ENCODE results near the gene NDUFS1.

Gene NDUFS1

GRCh38 chr2:206092297-206092696 is 66.9 kb downstream of the NDUFS1 start:
- no peak for DNase-seq
- TF ChIP-seq CTCF (IDR thresholded peaks at IDR 0.05): no peak
- Histone ChIP-seq H3K36me3 (peaks cover 0 to 9% (median 8%) of the 10 kb centered on the region in 3 donors), H3K4me1 (peaks cover 0 to 19% (median 8%) of the 10 kb centered on the region in 4 donors), H3K9me3 (no peaks in the 10 kb centered on the region), H3K27ac (no peak overlapping the region), H3K27me3 (no peaks in the 10 kb centered on the region), H3K4me3 (no peak overlapping the region)
- intact Hi-C loops (cut with DNase I; ENCODE audit: low total_unique reads): no loop called here

- peaks cover 0 to 9% (median 8%) of the 10 kb centered on the region in 3 donors for H3K36me3 ChIP-seq
- intact Hi-C loops (cut with DNase I; ENCODE audit: low total_unique reads): no loop called here
- H3K9me3 ChIP-seq: no peaks in the 10 kb centered on the region
- TF ChIP-seq CTCF (IDR thresholded peaks at IDR 0.05): no peak
- peaks cover 0 to 31% (median 19%) of the 10 kb centered on the region in 4 donors for H3K4me1 ChIP-seq
- DNase-seq: no peak
- no peak overlapping the region for H3K4me3 ChIP-seq
- no peaks in the 10 kb centered on the region for H3K27me3 ChIP-seq
- H3K27ac ChIP-seq: peak overlapping the region in 1 of 2 donors; percentile 94
Observed at GRCh38 chr2:206088248-206088647, 71.0 kb downstream of the NDUFS1 start.

- peaks cover 0 to 40% (median 19%) of the 10 kb centered on the region in 4 donors for H3K4me1 ChIP-seq
- no peak for DNase-seq
- H3K9me3 ChIP-seq: no peaks in the 10 kb centered on the region
- peak overlapping the region; percentile 73 to 95 for H3K4me3 ChIP-seq
- H3K36me3 ChIP-seq: peaks cover 0 to 9% (median 8%) of the 10 kb centered on the region in 3 donors
- no peak for TF ChIP-seq CTCF (IDR thresholded peaks at IDR 0.05)
- H3K27ac ChIP-seq: peak overlapping the region; percentile 94 to 100
- intact Hi-C loops (cut with DNase I; ENCODE audit: low total_unique reads): no loop called here
- no peaks in the 10 kb centered on the region for H3K27me3 ChIP-seq
Observed at GRCh38 chr2:206086716-206087350, 72.4 kb downstream of the NDUFS1 start.

GRCh38 chr2:206085742-206086445 is 73.3 kb downstream of the NDUFS1 start, which contains the start of gene INO80D:
Gene INO80D (minus strand): TSS chr2:206086174. CDS start chr2:206063016, 23,158 bp downstream.
- H3K4me1 ChIP-seq: peaks cover 0 to 50% (median 19%) of the 10 kb centered on the region in 4 donors
- no peaks in the 10 kb centered on the region for H3K27me3 ChIP-seq
- peak within 1 kb of the TSS; percentile 94 to 100 for H3K27ac ChIP-seq
- no peaks in the 10 kb centered on the region for H3K9me3 ChIP-seq
- H3K4me3 ChIP-seq: peak within 1 kb of the TSS; percentile 73 to 95
- intact Hi-C loops (cut with DNase I; ENCODE audit: low total_unique reads): no loop called here
- peak; percentile 55 to 57 for TF ChIP-seq CTCF (IDR thresholded peaks at IDR 0.05)
- peaks cover 0 to 9% (median 7%) of the 10 kb centered on the region in 3 donors for H3K36me3 ChIP-seq
- DNase-seq: peak; percentile 80 to 85

- peak; percentile 23 to 72 for DNase-seq
- H3K9me3 ChIP-seq: no peaks in the 10 kb centered on the region
- intact Hi-C loops (cut with DNase I; ENCODE audit: low total_unique reads): no loop called here
- H3K4me3 ChIP-seq: peak overlapping the region; percentile 73 to 95
- peaks cover 0 to 4% (median 0%) of the 10 kb centered on the region in 3 donors for H3K36me3 ChIP-seq
- H3K27ac ChIP-seq: peak overlapping the region; percentile 94 to 100
- no peaks in the 10 kb centered on the region for H3K27me3 ChIP-seq
- no peak for TF ChIP-seq CTCF (IDR thresholded peaks at IDR 0.05)
- H3K4me1 ChIP-seq: peaks cover 0 to 50% (median 19%) of the 10 kb centered on the region in 4 donors
Observed at GRCh38 chr2:206084870-206085741, 74.1 kb downstream of the NDUFS1 start.

All from tibial artery (tissue), 4 donors.